ENCODE results near the gene ETV4.

- TF ChIP-seq POLR2A (IDR thresholded peaks at IDR 0.05) (no peak), CTCF (IDR thresholded peaks at IDR 0.05) (no peak)
Observed at GRCh38 chr17:43517615-43518386, 28.3 kb downstream of the ETV4 start.

Data from esophagus squamous epithelium (tissue), 4 donors.